HG03135 (cell line): ENCODE measurements around the gene INF2.

Experiments
- ATAC-seq: cut with Tn5 transposase; IDR thresholded peaks from one replicate; pipeline ENCODE4 v1.9.1; 2021; ENCODE audit warnings: mild to moderate bottlenecking, moderate library complexity; ENCODE audit not compliant: unreplicated experiment

The INF2 gene

DNA sequence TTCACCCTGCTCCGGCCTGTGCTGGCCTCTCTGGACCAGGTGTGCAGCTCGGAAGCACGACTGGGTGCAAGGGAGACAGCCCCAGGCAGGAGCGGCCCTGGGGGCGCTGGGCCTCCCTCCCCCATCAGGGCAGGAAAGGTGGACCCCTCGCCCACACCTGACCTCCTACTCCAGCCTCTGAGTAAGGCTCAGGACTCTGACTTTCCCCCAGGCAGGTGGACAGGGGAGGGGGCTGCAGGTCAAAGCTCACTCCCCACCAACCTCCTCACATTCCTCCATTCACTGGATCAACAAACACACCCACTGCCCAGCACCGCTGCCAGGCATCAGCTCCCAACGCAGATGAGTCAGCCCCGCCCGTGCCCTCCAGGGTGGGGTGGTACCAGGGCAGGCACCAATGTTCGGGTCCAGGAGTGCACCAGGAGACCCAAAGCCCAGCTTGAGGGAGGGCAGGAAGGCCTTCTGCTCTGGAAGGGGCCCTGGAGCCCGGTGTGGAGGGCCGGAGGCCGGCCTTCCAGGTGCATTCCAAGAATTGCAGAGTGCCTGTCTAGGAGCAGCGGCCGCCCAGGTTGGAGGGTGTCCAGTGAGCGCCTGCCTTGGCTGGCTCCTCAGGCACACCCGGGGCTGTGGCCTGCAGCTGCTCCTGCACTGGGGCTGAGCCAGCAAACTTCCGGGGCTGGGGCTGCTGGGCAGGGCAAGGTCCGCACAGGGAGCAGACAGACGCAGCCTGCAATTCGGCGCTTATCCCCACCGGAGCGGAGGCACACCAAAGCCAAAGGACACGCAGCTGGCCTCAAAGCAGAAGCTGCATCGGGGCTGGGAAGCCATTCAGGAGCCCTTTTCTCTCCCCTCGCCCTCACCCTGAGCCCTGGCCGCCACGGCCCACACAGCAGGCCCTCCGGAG lies 1.6 kb upstream of the INF2 start:
- no peak for ATAC-seq

DNA sequence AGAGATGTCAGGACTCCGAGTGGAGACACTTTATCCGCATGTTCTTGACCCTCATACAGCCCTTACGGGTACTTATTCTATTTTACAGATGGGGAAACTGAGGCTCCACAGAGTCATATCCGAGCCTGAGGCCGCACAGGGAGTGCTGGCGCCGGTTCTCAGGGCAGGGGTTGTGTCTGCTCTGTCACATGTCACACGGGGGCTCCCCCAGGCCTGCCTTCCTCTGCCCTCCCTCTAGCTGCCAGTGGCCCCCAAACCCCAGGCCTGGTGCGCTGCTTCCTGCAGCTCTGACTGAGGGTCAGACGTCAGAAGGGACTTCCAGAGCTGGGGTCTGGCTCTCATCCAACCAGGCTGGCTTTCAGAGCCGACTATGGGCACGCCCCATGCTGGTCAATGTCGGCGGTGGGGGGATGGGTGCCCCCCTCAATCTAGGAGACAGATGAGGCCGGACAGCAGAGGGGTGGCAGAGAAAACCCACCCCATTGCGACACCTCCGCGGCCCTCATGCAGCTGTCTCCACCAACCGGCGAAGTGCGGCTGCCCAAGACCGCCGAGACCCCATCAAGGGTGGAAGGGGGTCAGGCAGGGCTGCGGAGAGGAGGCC lies 811 bp upstream of the INF2 start:
- ATAC-seq: no peak

DNA sequence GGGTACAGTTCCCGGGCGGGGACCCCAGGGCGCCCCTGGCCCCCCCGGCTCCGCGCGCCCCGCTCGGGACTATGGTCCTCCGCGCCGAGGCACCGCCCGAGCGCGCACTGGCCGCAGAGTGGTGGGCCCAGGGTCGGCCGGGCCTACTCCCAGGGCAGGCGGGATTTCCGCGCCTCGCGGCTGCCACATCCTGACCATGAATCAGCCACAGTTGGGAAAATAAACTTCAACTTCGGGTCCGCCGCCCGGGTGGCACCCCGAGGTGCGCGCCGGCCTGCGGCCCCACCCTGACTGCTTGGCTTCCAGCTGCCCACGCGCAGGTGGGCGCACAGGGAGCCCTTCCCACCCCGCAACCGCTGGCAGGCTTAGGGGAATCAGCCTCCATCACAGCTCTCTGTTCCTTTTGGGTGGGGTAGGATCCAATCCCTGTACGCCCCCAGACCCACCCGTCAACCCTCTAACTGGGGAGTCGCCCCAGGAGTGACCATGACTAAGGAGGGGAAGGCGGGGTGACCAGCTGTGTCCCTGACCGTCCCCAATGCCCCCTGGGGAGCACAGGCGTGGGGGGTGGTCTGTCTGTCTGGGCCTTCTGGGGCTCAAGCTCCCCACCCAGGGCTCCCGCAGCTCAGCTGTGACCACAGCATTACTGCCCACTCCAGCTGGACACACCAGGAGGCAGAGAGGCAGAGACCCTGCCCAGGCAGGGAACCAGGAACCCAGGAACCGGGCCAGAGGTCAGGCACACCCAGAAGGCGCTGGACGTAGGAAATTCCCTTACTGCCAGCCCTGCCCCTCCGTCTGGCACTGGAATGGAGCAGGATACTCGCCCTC lies 678 bp downstream of the INF2 start:
- no peak for ATAC-seq

DNA sequence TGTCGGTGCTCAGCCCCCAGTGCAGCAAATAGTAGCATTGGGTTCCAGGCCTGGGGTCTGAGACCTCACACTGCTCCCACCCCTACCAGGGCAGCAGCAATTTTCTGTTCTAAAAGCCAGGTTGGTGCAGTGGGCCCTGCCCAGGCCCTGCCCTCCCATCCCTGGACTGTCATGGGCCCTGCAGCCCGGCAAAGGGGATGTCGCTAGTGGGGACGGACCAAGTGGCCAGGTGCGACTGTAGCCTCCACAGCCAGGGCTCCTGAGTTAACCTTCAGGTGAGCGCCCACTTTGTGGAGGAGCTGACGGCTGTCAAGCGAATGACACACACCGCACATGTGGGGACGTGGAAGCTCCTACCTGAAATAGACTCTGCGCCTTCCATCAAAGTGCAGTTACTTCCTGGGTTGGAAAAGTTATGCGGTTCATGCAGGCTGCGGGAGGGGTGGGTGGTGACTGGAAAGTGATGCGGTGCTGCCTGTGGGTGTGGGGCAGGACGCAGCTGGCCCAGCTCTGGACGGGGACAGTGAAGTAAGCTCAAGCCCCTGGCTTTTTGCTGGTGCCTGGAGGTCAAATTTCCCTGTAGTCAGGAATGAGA lies 1.5 kb downstream of the INF2 start:
- no peak for ATAC-seq

DNA sequence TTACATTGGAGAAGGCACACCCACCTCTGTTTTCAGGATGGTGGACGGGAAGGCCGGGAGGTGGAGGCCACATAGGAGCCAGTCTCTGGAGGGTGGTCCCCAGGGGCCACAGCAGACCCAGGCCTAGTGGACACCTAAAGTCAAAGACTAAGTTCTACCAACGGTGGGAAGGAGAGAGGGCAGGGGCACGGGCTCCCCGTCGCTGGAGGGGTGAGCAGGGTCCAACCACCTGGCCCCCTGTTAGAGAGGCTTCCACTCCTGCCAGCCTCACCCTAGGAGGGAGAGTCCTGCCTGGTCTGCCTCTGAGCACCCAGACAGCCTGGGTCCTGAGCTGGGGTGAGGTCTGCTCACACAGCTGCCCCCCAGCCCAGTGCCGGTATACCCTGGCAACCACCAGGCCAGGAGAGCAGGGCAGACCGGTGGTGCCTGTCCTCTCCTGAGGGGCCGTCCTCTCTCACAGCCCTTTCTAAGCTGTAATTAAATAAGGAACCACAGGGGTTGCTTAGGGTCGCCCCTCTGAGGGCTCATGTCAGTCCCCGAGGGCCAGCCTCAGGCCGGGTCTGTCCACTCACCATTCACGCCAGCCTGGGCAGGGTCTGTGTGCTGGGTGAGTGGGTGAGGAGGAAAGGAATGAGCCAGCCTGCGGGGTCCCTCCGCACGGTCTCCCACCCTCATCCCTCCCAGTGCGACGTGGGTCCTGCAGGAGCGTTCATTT lies 2.3 kb downstream of the INF2 start:
- no peak for ATAC-seq

DNA sequence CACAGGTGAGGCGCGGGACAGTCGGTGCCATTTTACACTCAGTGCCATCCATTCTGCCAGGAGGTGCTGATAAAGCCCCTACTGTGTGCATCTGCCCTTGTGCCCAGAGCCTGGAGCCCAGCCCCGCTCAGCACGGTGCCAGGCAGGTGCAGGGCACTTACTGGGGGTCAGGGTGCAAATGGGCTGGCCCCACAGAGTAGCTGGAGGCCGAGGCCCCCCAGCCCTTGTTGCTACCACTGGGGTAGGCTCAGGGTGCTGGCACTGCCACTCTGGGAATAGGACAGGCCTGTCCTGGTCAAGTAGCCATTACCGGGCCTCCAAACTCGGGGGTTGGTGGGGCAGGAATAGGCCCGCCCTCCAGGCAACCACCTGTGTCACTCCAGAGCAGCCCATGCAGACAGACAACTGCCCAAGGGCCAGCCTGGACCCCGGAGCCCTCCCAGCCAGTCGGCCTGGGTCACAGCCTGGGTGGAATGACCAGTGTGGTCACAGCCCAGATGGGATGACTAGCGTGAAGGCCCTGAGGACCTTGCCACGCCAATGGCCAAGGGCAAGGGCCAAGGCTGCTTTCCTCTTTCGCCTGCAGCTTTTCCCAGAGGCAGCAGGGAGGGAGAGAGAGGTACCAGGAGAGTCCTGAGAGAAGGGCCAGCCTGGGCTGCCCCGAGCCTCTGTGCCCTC lies 3.0 kb downstream of the INF2 start:
- ATAC-seq: no peak

DNA sequence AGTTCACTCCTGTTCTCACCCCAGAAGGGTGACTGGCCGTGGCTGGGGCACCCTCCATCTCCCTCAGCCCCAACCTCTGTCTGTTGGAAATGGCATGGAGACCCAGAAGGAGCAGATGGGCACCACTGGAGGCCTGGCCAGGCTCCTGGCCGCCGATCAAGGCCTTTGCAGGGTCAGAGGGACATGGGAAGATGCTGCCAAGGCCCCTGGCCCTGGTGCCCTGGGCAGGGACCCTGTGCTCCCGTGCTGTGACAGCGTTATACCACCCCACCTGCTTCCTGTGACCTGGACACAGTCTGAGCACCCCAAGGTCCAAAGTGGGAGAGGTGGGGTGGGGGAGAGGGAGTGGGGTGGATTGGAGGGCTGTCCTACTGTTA lies 3.5 kb downstream of the INF2 start:
- ATAC-seq: no peak

DNA sequence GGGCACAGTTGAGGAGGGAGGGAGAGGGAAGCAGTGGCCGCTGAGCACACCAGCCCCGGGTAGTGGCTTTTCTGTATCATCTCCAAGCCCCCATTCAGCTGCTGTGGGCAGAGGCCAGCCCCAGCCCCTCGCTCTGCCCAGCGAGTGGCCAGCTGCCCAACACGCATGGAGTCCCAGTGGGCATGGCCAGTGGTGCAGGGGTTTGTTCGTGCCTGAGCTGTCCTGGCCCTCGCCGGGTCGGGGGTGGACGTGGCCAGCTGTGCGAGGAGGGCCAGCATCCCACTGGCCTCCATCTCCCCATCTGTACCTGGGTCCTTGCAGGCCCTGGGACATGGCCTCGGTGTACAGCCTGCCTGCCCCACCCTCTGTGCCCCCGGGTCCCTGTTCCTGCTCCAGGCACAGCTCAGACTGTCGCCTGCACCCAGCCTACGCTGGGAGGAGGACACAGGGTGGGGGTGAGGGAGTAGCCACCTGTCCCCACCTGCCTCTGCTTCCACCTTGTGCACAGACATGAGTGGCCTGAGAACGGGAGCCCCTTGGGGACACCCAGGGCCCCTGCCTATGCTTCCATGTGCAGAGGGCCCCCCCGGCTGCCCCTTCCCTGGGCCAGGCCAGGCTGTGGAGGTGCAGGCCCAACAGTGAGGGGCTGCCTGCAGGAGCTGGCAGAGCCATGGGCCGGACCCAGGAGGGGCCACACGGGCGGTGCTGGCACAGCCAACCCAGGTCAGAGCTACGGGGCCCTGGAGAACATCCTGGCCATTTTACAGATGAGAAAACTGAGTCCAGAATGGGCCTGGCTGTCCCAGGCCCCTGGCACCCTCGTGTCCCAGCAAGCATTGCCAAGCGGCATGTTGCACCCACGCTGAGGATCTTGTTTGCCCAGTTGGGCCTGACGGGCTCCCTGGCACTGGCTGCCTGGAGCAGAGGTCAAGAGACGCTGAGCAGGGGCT lies 4.3 kb downstream of the INF2 start:
- ATAC-seq: no peak

DNA sequence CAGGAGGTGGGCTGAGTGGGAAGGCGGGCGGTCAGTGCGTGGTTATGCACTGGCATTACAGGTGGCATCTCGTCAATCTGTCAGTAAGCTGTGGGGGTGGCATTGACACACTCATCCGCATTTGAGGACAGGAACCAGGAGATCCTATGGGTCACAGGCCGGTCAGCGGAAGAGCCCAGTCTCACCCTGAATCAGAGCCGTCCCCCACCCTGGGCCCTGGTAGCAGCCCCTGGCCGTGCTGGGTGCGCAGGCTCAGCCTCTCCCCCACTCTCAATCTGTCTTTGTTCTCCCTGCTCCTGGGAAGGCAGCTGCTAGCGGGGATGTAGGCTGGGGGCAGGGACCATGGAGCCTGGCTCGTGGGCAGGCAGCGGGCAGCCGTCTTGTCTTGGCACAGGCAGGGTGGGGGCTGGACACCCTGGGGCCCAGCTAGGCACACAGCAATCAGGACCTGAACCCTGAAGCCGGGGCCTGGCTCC lies 5.1 kb downstream of the INF2 start:
- ATAC-seq: no peak

DNA sequence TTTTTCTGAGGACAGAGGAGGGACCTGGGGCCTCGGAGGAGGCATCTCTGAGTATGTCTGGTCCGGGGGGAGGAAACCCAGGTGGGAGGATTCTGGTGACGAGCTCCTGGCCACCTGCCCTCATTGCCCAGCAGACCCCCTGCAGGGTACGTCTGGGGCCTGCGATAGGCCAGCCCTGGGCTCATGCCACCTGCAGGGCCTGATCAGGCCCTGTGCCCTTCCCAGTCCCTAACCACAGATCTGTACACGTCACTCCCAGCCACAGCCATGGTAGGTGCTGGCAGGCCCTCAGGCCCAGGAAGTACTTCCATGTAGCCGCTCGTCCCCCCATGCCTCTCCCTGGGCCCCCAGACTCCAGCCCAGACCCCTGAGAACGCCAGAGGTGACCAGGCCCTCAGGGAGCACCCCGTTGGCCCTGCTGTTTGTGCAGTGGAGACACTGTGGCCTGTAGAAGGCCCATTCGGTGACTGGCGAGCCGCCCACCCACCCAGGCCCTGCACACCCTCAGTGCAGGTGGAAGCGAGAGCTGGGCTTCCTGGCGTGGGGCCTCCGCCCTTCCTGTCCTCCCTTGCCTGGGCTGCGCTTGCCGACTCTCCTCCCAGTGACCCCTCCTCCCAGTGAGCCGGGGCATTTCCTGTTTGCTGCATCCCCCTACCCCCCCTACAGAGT lies 5.7 kb downstream of the INF2 start:
- no peak for ATAC-seq

DNA sequence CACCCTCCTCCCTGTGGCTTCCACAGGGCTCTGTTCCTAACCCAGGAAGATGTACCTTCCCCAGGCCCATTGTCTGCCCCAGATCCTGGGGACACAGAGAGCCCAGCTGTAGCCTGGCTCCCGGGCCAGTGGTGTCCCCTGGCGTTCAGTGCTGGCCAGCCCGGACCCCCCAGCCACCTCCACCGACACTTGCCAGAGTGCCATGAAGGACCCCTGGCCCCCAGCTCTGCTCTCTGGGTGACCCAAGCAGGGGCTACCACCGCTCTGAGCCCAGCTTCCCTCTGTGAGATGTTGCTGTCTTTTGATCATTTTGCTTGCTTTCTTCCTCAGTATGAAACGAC lies 6.2 kb downstream of the INF2 start:
- ATAC-seq: no peak

DNA sequence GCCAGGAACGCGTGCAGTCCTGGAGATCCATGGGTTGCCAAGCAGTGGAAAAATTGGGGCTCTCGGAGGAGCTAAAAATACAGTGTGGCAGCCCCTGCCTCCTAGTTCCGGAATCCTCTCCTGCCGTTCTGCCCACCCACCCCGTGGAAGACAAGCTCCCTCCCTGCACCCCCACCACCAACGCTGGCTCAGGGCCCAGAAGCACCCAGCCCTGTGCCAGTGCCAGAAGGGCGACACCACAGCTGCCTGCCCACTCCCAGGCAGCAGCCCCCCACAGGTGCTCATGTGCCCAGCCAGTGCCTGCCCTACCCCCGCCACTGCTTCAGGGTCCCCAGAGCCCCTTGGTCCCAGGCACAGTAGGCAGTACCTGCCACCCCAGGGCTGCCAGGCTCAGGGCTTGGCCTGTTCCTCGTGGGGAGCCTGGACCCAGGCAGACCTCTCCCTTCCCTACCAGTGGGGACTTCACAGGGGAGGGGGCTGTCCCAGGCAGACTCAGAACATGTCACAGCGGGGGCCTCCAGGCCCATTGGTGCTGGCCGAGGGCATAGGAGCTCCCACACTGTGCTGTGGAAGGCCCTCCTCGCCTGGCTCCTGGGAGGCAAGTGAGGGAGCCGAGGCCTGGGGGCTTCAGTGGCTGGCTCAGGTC lies 7.4 kb downstream of the INF2 start:
- no peak for ATAC-seq

DNA sequence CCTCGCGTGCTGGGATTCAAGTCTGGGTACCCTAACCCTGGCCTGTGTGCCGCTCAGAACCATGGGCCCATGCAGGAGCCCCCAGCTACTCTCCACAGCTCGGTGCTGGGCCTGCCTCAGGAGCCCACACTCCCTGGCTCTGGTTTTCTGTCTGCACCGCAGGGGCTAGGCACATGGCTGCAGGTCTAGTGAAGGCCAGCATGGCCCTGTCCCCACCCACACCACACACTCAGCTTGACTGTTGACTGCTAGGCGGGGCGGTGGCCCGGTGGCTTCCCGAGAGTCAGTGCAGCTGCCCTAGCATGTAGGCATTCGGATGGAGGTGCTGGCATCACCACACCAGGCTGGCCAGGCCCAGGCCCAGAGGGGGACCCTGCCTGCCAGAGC lies 7.9 kb downstream of the INF2 start:
- no peak for ATAC-seq

DNA sequence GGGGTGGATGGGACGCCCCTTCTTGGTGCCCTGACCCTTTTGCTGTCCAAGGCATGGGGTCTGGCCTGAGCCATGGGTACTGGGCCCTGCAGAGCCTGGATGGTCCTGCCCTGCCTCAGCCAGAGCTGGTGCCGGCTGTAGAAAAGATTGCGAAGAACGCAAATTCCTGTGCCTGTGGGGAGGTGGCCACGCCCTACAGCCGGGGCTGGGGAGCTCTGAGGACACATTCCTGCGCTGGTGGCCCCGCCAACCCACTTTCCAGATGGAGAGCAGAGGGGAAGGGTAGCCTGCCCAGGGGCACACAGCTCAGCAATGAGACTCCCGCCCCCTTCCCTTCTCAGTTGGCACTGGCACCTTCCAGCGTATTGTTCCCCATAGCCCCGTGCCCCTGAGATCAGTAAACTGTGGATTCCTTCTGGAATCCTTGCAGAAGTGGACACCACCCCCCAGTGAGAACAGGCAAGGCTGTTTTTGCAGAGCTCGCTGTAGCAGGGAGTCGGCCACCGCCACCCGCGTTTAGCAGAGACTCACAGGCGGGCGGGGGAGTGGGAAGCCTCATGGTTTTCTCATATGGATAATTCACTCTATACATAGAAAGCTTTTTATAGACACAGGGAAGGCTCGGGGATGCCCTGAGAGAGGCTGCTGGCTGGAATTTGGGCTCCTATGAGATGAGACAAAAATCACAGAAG lies 8.6 kb downstream of the INF2 start:
- ATAC-seq: no peak

DNA sequence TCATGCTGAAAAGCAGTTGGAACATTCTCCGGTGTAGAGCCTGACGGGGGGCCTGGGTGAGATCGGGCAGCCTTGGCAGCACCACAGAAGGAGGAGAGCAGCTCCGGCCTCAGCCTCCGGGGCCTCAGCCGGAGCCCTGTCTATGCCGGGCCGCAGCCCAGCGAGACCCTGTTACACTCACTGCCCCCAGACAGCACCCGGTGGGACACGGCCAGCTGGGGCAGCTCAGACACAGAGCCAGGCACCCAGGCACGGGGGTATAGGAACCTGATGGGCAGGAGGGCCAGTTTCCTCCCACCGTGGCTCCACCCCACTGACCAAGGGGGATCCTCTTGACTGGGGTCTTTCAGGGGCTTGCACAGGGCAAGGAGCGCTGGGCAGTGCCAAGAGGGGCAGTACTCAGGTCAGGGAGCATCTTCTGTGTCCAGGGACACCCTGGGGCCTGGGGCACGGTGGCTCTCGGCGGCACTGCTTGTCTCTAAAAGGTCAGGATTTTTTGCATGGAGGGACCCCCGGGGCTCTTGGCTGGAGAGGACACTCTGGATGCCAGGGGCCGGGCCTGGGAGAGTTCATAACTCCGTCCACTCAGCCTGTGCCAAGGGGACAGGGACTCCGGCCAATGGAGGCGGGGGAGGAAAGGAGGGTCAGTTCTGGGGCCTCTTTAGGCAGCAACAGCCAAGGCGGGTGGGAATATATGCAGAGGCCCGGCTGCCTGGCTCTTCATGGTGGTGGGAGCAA lies 9.4 kb downstream of the INF2 start:
- no peak for ATAC-seq

DNA sequence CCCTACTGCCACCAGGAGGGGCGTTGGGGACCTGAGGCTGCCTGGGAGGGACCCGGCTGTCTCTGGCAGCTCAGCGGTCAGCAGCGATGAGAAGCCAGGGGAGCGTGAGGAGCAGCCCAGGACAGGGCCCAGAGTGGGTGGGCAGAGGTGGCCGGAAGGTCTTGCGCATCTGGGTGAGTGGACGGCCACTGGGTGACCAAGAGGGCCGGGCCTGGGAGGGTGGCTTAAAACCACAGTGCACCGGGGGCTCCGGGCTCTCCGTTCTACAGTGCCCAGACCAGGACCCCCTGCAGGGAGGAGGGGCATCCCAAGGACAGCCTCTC lies 10.0 kb downstream of the INF2 start:
- ATAC-seq: no peak

DNA sequence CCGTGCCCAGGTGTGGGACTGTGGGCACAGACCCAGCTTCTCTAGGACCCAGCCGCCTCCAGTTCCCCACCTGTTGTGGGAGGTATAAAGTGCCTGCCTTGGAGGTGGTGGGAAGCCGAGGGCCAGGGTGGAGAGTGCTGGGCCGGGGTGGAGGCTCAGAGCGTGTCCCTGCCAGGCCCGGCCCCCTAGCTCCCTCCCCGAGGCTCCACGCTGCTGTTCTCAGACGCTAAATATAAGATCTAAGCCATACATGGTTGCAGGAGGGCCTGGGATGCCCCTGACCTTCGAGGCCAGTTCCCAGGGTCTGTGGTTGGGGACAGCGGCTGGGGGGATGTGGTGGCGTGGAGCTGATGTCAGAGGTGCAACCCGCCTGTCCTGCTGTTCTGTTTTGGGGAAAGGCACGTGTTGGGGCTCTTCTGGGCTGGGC lies 10.8 kb downstream of the INF2 start:
- no peak for ATAC-seq
